ENCODE data around the gene ABCC11. TPM values are rescaled to one million over a fixed set of nuclear protein-coding genes. Genes with fewer than 3 reads are reported as not detected.
A peak's percentile ranks its signal among the peaks of the same experiment; 100 is the strongest.

The ABCC11 gene
- polyA plus RNA-seq, 12 donors = 0.10 to 0.33 (median 0.19) TPM; not detected in 4

- peak; percentile 63 for DNase-seq
Observed at GRCh38 chr16:48164907-48165715, 82.2 kb downstream of the ABCC11 start.

- no peak for DNase-seq
Observed at GRCh38 chr16:48162839-48163410, 84.4 kb downstream of the ABCC11 start.

GRCh38 chr16:48161906-48162305, 85.4 kb downstream of the ABCC11 start:
- no peak for DNase-seq

- no peak for DNase-seq
Observed at GRCh38 chr16:48160575-48160974, 86.8 kb downstream of the ABCC11 start.

GRCh38 chr16:48158296-48158695, 89.0 kb downstream of the ABCC11 start:
- no peak for DNase-seq

GRCh38 chr16:48157794-48158193, 89.5 kb downstream of the ABCC11 start:
- DNase-seq = no peak

- DNase-seq = no peak
Observed at GRCh38 chr16:48157302-48157701, 90.0 kb downstream of the ABCC11 start.

GRCh38 chr16:48156790-48157209, 90.5 kb downstream of the ABCC11 start:
- peak; percentile 76 for DNase-seq

- no peak for DNase-seq
Observed at GRCh38 chr16:48155926-48156789, 91.2 kb downstream of the ABCC11 start, which contains the start of gene ABCC12. TSS of gene ABCC12 (minus strand) at chr16:48155993. CDS start at chr16:48146424, 9,569 bp downstream.

GRCh38 chr16:48153774-48154173, 93.6 kb downstream of the ABCC11 start:
- DNase-seq = no peak

- no peak for DNase-seq
Observed at GRCh38 chr16:48152226-48152625, 95.1 kb downstream of the ABCC11 start.

- no peak for DNase-seq
Observed at GRCh38 chr16:48150707-48151106, 96.6 kb downstream of the ABCC11 start.

- no peak for DNase-seq
Observed at GRCh38 chr16:48146710-48147109, 100.6 kb downstream of the ABCC11 start.

- DNase-seq = no peak
Observed at GRCh38 chr16:48146131-48146530, 101.2 kb downstream of the ABCC11 start.

- DNase-seq = no peak
Observed at GRCh38 chr16:48143812-48144368, 103.4 kb downstream of the ABCC11 start.

- no peak for DNase-seq
Observed at GRCh38 chr16:48140821-48141220, 106.5 kb downstream of the ABCC11 start.

- DNase-seq = no peak
Observed at GRCh38 chr16:48139517-48139916, 107.8 kb downstream of the ABCC11 start.

- DNase-seq = no peak
Observed at GRCh38 chr16:48138543-48138942, 108.8 kb downstream of the ABCC11 start.

GRCh38 chr16:48137822-48138221, 109.5 kb downstream of the ABCC11 start:
- DNase-seq = no peak

GRCh38 chr16:48136547-48137360, 110.6 kb downstream of the ABCC11 start:
- DNase-seq = peak; percentile 29

Measured in muscle of arm (tissue), 12 donors.